ENCODE results near the gene DNA2.

DNA2 gene

GRCh38 chr10:68442971-68443370 is 28.8 kb downstream of the DNA2 start:
- no peak for DNase-seq (ENCODE audit: low read depth)

DNA sequence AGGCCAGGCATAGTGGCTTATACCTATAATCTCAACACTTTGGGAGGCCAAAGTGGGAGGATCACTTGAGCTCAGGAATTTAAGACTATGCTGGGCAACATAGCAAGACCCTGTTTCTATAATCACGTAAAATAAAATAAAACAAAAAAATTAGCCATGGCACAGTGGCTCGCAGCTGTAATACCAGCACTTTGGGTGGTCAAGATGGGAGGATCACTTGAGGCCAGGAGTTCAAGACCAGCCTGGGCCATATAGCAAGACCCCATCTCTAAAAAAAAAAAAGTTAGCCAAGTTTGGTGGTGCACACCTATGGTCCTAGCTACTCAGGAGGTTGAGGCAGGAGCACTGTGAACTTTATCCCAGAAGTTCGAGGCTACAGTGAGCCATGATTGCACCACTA is 30.9 kb downstream of the DNA2 start:
- DNase-seq (ENCODE audit: low read depth): no peak

DNA sequence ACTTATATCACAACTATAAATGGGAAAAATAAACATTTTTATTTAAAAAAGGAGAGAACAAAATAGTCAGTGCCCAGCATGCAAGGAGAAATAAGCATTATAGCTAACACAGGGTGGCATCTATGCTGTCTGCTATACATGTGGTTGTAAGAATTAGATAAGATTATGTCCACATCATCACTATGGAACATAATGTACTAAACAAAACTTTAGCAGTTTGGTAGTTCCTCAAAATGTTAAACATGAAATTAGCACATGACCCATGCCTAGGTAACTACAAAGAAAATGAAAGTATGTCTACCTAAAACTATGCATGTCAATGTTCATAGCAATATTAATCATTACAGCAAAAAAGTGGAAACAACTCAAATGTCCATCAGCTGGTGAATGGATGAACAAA is 36.0 kb downstream of the DNA2 start:
- DNase-seq (ENCODE audit: low read depth): no peak

DNA sequence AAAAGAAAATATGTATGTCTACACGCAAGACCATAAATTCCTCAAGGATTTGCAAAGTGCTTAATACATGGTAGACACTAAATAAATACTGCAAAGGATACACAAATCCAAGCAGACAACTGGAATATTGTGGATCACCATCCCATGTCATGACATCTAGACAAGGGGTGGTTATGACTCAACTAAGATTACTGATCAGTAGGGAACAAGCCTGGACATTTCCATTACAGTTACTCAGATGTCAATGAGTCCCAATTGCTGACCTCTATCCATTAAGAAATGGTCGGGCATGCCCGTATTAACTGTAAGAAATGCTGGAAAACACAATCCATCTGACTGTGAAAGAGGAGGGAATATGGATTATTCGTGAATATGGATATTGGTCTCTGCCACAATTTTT is 37.1 kb downstream of the DNA2 start:
- DNase-seq (ENCODE audit: low read depth): no peak

DNA sequence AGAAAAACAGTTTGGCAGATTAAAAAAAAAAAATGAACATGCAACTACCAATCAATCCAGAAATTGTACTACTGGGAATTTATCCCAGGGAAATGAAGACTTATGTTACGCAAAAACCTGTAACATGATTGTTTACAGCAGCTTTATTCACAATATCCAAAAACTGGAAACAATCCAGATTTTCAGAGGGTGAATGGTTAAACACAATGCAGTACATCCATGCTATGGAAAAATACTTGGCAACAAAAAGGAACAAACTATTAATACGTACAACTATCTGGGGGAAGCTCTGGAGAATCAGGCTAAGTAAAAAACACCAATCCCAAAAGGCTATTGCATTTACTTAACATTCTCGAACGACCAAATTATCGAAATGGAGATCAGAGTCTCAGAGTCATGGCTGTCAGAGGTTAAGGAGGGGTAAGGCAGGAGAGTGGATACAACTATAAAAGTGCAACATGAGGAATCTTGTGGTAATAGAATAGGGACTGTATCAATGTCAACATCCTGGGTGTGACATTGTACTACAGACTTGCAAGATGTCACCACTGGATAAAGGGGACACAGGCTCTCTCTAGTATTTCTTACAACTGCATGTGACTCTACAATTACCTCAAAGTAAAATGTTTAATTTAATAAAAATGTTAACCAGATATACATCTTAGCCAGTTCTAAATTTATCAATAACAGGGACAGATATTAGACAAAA is 43.2 kb downstream of the DNA2 start:
- DNase-seq (ENCODE audit: low read depth): no peak

DNA sequence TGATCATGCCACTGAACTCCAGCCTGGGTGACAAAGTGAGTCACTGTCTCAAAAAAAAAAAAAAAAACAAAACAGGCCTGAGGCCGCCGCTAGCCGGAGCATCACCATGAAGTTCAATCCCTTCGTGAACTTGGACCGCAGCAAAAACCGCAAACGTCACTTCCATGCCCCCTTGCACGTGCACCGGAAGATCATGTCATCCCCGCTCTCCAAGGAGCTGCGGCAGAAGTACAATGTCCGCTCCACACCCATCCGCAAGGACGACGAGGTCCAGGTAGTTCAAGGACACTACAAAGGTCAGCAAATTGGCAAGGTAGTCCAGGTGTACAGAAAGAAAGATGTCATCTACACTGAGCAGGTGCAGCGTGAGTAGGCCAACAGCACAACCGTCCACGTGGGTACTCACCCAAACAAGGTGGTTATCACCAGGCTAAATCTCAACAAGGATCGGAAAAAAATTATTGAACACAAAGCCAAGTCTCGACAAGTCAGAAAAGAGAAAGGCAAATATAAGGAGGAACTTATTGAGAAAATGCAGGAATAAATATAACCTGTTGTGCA is 47.2 kb downstream of the DNA2 start:
- no peak for DNase-seq (ENCODE audit: low read depth)

- peak; percentile 4 for DNase-seq (ENCODE audit: low read depth)
These were observed 48.3 kb downstream of the DNA2 start for GRCh38 chr10:68423522-68423921.

DNA sequence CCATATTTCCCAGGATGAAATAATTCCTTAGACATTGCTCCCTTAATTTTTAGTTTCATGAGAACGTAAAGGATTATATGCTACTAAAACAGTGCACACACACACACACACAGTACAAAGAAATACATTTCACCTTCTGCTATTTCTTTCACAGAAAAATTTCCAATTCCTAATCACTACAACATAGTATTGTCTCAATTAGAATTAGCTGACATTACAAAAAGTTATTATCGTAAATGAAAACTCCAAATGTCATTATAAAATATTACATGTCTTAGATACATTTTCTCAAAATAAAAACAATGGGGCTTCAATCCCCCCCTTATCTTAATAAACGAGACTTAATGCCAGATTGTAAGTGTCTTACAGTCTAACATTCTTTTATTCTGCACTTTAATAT is 52.4 kb downstream of the DNA2 start:
- DNase-seq (ENCODE audit: low read depth): no peak

DNA sequence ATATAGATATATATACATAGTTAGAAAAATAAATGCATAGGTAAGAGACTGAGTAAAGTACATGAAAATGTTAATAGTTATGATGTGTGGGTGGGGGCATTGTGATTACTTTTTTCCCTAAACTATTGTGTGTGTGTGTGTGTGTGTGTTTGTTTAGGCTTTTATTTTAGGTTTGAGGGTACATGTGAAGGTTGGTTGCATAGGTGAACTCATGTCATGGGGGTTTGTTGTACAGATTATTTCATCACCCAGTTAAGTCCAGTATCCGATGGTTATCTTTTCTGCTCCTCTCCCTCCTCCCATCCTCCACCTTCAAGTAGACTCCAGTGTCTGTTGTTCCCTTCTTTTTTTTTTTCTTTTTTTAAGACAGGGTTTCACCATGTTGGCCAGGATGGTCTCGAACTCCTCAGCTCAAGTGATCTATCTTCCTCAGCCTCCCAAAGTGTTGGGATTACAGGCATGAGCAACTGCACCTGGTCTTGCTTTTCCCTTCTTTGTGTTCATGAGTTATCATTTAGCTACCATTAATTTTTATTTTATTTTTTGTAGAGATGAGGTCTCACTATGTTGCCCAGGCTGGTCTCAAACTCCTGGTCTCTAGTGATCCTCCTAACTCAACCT is 62.8 kb downstream of the DNA2 start:
- no peak for DNase-seq (ENCODE audit: low read depth)

DNA sequence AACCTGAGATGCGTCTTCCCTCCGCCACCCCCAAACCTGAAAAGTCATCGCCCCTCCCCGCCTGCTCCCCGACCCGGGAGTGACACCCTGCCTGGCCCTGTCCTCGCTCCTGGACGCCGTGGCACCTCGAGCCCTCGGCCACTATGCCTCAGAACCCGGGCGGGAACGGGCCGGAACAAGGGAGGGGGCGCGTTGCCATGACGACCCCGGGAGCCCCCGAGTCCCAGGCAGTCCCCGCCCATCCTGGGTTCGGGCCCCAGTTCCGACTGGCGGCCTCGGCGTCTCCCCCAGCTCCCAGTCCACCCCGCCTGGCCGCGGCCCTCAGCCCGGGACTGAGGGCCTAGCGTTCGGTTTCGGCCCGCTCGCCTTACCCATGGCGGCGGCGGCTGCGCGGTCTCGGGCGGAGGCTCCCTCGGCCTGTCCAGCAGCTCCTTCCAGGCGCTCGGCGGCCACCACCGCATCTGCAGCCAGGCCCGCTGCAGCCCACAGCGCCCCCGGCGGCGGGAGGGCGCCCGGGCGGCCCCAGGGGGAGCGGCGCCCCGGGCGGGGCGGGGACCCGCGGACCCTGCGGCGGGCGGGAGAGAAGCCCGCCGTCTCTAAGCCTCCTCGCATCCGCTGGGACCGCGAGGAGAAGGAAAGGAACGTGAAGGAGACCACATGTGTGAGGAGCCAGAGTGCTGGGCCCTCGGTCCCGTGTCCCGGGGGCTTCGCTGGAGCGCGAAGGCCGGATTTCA is 64.8 kb downstream of the DNA2 start, which contains the start of gene RUFY2:
RUFY2 (minus strand) TSS at position 463 of the 734 bp plus-strand sequence; CDS start at position 375, 88 bp downstream.
- DNase-seq (ENCODE audit: low read depth): peak; percentile 74

DNA sequence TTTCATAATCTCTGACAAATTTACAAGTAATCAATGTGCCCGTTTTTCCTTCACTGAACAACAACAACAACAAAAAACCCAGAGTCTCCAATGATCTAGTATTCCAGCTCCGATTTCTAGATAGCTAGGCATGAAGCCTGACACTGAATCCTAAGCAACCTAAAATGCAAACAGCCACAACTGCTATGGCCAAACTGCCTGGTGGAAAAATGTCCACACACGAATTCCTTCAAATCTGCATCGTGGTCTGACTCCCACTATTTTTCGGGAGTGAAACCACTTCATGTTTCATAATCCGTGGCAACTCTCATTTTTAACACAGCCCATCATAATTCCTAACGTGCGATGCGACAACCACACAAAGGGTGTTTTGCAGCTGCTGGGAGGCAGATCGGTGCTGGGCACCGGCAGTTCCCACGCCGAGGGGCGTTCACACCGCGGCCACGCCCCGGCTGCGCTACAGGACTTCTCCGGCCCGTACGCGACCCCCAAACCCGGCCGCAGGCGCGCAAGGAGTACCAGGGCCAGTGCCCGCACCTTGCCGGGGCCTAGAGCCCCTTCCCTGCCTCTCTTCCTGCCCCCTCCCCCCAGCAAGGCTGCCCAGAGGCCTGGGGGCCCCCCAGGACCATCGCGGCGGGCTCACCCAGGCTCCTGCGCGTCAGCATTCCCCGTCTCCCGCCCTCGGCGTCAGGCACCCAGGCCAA is 65.5 kb downstream of the DNA2 start:
- DNase-seq (ENCODE audit: low read depth): peak; percentile 24

GRCh38 chr10:68403701-68404100 is 68.1 kb downstream of the DNA2 start:
- DNase-seq (ENCODE audit: low read depth): no peak

GRCh38 chr10:68402276-68402675 is 69.5 kb downstream of the DNA2 start:
- no peak for DNase-seq (ENCODE audit: low read depth)

DNA sequence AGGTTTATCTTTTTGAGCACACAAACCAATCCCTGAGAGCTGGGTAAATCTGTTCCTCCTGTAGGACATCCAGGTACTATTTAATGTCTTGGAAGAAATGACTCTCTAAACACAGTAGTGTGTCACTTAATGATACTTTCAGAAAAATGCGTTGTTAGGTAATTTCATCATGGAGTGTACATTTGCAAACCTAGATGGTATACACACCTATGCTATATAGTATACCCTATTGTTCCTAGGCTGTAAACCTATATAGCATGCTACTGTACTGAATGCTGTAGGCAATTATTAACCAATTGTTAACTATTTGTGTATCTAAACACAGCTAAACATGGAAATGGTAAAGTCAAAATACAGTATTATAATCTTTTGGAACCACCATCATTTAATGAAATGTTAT is 74.8 kb downstream of the DNA2 start:
- DNase-seq (ENCODE audit: low read depth): no peak

GRCh38 chr10:68385740-68386139 is 86.0 kb downstream of the DNA2 start:
- no peak for DNase-seq (ENCODE audit: low read depth)

- DNase-seq (ENCODE audit: low read depth): no peak
These were observed 100.2 kb downstream of the DNA2 start for GRCh38 chr10:68371604-68372003.

- DNase-seq (ENCODE audit: low read depth): no peak
These were observed 104.7 kb downstream of the DNA2 start for GRCh38 chr10:68367121-68367520.

DNA sequence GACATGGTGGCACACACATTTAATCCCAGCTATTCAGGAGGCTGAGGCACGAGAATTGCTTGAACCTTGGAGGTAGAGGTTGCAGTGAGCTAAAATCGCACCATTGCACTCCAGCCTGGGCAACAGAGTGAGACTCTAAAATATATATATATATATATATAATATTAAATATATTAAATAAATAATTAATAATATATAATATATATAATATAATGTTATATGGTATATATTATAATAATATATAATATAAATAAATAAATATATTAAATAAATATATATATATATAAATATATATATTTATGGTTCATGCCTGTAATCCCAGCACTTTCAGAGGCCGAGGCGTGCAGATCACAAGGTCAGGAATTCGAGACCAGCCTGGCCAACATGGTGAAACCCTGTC is 105.2 kb downstream of the DNA2 start:
- DNase-seq (ENCODE audit: low read depth): no peak

DNA sequence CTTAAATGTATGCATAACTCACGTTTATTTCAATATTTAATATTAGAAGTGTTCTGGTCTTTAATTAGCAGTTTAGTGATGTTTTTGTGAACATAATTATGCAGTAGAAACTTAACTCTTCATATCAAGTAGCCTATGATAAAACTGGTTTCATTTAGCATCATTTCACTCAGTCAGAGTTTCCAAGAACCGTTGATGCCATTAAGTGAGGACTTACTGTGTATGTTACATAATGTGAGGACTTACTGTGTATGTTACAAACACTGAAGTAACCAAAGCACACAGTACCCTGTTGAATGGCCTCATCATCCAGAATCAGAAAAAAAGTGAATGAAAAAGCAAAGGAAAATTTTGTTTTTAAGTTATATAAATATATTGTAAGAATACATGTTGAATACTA is 106.2 kb downstream of the DNA2 start:
- no peak for DNase-seq (ENCODE audit: low read depth)

DNA sequence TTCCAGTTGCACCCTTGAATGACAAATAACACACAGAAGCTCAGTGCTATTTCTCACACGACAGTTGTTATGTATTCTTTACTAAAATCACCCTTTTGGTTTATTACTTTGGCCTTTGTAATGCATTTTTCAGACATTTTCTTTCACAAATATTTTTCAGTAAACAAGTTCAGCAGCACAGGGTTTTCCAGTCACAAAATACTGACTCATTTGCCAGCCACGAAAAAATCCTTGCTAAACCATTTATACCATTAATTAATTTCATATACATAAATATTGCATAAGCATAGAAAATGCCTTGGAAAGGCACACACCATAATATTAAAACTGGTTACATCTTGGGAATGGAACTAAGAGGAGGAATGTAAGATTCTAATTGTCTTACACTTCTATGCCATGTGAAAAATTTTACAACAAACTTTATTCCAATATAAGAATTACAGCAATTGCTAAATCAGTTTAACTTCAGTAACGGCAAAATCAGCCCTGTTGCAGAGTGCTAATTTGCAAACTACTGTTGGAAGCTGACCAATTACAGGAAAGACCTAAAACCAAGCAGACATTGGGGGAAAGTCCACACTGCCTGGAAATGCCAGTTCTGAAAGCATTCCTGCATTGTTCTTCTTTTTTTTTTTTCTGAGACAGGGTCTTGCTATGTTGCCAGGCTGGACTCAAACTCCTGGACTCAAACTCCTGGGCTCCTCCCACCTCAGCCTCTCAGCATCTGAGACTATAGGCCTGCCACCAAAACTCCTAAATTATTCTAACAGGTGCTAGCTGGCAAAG is 107.5 kb downstream of the DNA2 start:
- no peak for DNase-seq (ENCODE audit: low read depth)
